Naive B cell (primary cell): ENCODE data around the gene G2E3. TPM values are rescaled to one million over a fixed set of nuclear protein-coding genes. Genes with fewer than 3 reads are reported as not detected.
"Not testable (repeated sequence)": the region's sequence is repeated elsewhere in the genome, so short reads cannot be mapped to it uniquely, and the experiment has no call there.

Experiments
- ATAC-seq, 2 donors: fragments of 150-1000 bp; cut with Tn5 transposase; 2 replicates each; pipeline ENCODE4 v1.10.0; 2021; ENCODE audit warnings: low read depth in 2 of 2, mild to moderate bottlenecking in 2 of 2, moderate library complexity in 2 of 2
- DNase-seq: peaks from one replicate; pipeline ENCODE4 v3.0.0; 2022
- H3K27ac Mint-ChIP-seq, 6 donors: one replicate each; pipeline ENCODE4 v1.8.0; 2020 to 2022; ENCODE audit warnings: mild to moderate bottlenecking in 6 of 6, mixed read lengths in 6 of 6, moderate library complexity in 5 of 6, inconsistent platforms in 2 of 6
- H3K27me3 Mint-ChIP-seq, 3 donors: one replicate each; pipeline ENCODE4 v1.8.0; 2021 to 2022; ENCODE audit warnings: mixed read lengths in 3 of 3, mild to moderate bottlenecking in 1 of 3
- H3K36me3 Mint-ChIP-seq, 2 donors: one replicate each; pipeline ENCODE4 v1.8.0; 2020 to 2022; ENCODE audit warnings: mixed read lengths in 2 of 2, inconsistent platforms in 1 of 2, mild to moderate bottlenecking in 1 of 2
- H3K4me1 Mint-ChIP-seq, 3 donors: one replicate each; pipeline ENCODE4 v1.8.0; 2020 to 2022; ENCODE audit warnings: mixed read lengths in 3 of 3, inconsistent platforms in 1 of 3, mild to moderate bottlenecking in 1 of 3, moderate library complexity in 1 of 3
- H3K4me3 Mint-ChIP-seq, 8 donors: one replicate each; pipeline ENCODE4 v1.8.0; 2020 to 2022; ENCODE audit warnings: mild to moderate bottlenecking in 8 of 8, mixed read lengths in 8 of 8, moderate library complexity in 8 of 8, inconsistent platforms in 2 of 8
- H3K9me3 Mint-ChIP-seq, 7 donors: one replicate each; pipeline ENCODE4 v1.8.0; 2020 to 2022; ENCODE audit warnings: mixed read lengths in 7 of 7, mild to moderate bottlenecking in 5 of 7, inconsistent platforms in 2 of 7, moderate library complexity in 1 of 7
- polyA plus RNA-seq, 6 donors: library from polyadenylated mRNA; unstranded; fragments of 300-500 nt; fragmentation: Illumina TruSeq; gene quantifications; one replicate each; pipeline ENCODE4 v1.2.3, GENCODE V29; 2021; ENCODE audit warnings: low read depth in 6 of 6

The G2E3 gene
- polyA plus RNA-seq, 6 donors from 2014 or later = 11.8 to 34.6 (median 25.4) TPM

GRCh38 chr14:30623412-30624131 is 64.6 kb downstream of the G2E3 start:
- peak overlapping the region in 4 of 6 donors; percentile 33 to 98 (median 98) for H3K27ac Mint-ChIP-seq
- no peaks in the 10 kb centered on the region for H3K27me3 Mint-ChIP-seq
- DNase-seq = no peak
- H3K36me3 Mint-ChIP-seq = peaks cover 7 to 10% of the 10 kb centered on the region in 2 donors
- peaks cover 32 to 57% (median 33%) of the 10 kb centered on the region in 3 donors for H3K4me1 Mint-ChIP-seq
- no peaks in the 10 kb centered on the region for H3K9me3 Mint-ChIP-seq
- no peak for ATAC-seq
- peak overlapping the region in 7 of 8 donors; percentile 44 to 98 (median 95) for H3K4me3 Mint-ChIP-seq

GRCh38 chr14:30624132-30624423 is 65.1 kb downstream of the G2E3 start:
- H3K27ac Mint-ChIP-seq = peak overlapping the region in 5 of 6 donors; percentile 5 to 73 (median 13)
- H3K9me3 Mint-ChIP-seq = no peaks in the 10 kb centered on the region
- H3K36me3 Mint-ChIP-seq = peaks cover 7 to 10% of the 10 kb centered on the region in 2 donors
- H3K4me3 Mint-ChIP-seq = peak overlapping the region in 6 of 8 donors; percentile 17 to 98 (median 50)
- ATAC-seq = no peak
- peaks cover 32 to 57% (median 33%) of the 10 kb centered on the region in 3 donors for H3K4me1 Mint-ChIP-seq
- no peaks in the 10 kb centered on the region for H3K27me3 Mint-ChIP-seq
- no peak for DNase-seq

DNA sequence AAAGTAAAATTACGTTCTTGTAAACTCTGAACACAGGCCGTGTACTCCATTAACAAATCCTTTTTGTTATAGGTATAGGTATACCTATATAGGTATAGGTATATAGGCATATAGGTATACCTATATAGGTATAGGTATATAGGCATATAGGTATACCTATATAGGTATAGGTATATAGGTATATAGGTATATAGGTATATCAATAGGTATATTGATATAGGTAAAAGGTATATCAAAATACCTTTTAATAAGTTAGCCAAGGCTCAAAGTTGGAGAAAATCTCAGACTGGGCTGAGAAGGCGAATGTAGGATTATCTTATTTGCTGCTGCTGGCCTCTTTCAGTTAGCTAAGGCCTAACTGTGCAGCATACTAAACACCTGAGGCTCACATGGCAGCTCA is 66.6 kb downstream of the G2E3 start:
- H3K4me1 Mint-ChIP-seq = peaks cover 27 to 52% (median 33%) of the 10 kb centered on the region in 3 donors
- H3K36me3 Mint-ChIP-seq = peaks cover 7 to 10% of the 10 kb centered on the region in 2 donors
- H3K27me3 Mint-ChIP-seq = no peaks in the 10 kb centered on the region
- ATAC-seq = no peak
- no peak overlapping the region for H3K4me3 Mint-ChIP-seq
- no peaks in the 10 kb centered on the region for H3K9me3 Mint-ChIP-seq
- no peak for DNase-seq
- H3K27ac Mint-ChIP-seq = no peak overlapping the region

- not testable (repeated sequence) for H3K36me3 Mint-ChIP-seq, ATAC-seq, H3K9me3 Mint-ChIP-seq, H3K27me3 Mint-ChIP-seq, H3K4me3 Mint-ChIP-seq, DNase-seq
- H3K4me1 Mint-ChIP-seq = peaks cover 10 to 25% (median 17%) of the 10 kb centered on the region in 3 donors
- peak overlapping the region in 1 of 6 donors; percentile 18 for H3K27ac Mint-ChIP-seq
These were observed 70.5 kb downstream of the G2E3 start for GRCh38 chr14:30629432-30629831.

- Mint-ChIP-seq H3K9me3 (no peaks in the 10 kb centered on the region), H3K4me1 (peaks cover 5 to 17% (median 10%) of the 10 kb centered on the region in 3 donors), H3K36me3 (peaks cover 5 to 7% of the 10 kb centered on the region in 2 donors), H3K27me3 (no peaks in the 10 kb centered on the region), H3K4me3 (no peak overlapping the region), H3K27ac (no peak overlapping the region)
- DNase-seq = no peak
- no peak for ATAC-seq
These were observed 71.3 kb downstream of the G2E3 start for GRCh38 chr14:30630248-30630647.

GRCh38 chr14:30632730-30633129 is 73.8 kb downstream of the G2E3 start:
- H3K27ac Mint-ChIP-seq = peak overlapping the region in 1 of 6 donors; percentile 30
- no peaks in the 10 kb centered on the region for H3K9me3 Mint-ChIP-seq
- H3K4me1 Mint-ChIP-seq = peaks cover 5 to 10% (median 5%) of the 10 kb centered on the region in 3 donors
- H3K27me3 Mint-ChIP-seq = no peaks in the 10 kb centered on the region
- ATAC-seq = no peak
- no peak overlapping the region for H3K4me3 Mint-ChIP-seq
- DNase-seq = no peak
- H3K36me3 Mint-ChIP-seq = peaks cover 4 to 15% of the 10 kb centered on the region in 2 donors

DNA sequence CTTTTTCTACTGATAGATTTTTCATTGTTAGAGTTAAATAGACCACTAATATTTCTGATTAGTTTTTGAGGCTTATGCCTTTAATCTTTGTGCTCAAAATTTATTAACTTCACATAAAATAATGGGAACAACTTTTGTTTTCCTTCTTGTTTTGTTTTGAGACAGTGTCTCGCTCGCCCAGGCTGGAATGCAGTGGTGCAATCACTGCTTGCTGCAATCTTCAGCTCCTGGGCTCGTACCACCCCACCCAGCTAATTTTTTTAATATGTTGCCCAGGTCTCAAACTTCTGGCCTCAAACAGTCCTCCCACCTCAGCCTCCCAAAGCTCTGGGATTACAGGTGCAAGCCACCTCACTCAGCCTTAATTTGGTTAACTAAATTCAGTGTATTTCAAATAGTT is 80.0 kb downstream of the G2E3 start:
- DNase-seq = no peak
- peaks cover 0 to 3% (median 0%) of the 10 kb centered on the region in 3 donors for H3K4me1 Mint-ChIP-seq
- peak overlapping the region in 2 of 6 donors; percentile 33 to 59 for H3K27ac Mint-ChIP-seq
- peaks cover 10 to 20% of the 10 kb centered on the region in 2 donors for H3K36me3 Mint-ChIP-seq
- H3K9me3 Mint-ChIP-seq = peaks cover 0 to 1% (median 0%) of the 10 kb centered on the region in 7 donors
- no peak for ATAC-seq
- no peak overlapping the region for H3K4me3 Mint-ChIP-seq
- H3K27me3 Mint-ChIP-seq = no peaks in the 10 kb centered on the region

- Mint-ChIP-seq H3K4me1 (peaks cover 0 to 5% (median 0%) of the 10 kb centered on the region in 3 donors), H3K4me3 (no peak overlapping the region), H3K9me3 (peaks cover 4 to 18% (median 10%) of the 10 kb centered on the region in 7 donors), H3K27me3 (no peaks in the 10 kb centered on the region), H3K27ac (no peak overlapping the region), H3K36me3 (peaks cover 31 to 33% of the 10 kb centered on the region in 2 donors)
- ATAC-seq (no peak), DNase-seq (no peak)
These were observed 82.2 kb downstream of the G2E3 start for GRCh38 chr14:30641207-30641606.

GRCh38 chr14:30644462-30644861 is 85.5 kb downstream of the G2E3 start:
- H3K4me1 Mint-ChIP-seq, H3K4me3 Mint-ChIP-seq, ATAC-seq, H3K27me3 Mint-ChIP-seq, DNase-seq: not testable (repeated sequence)
- H3K9me3 Mint-ChIP-seq = peaks cover 4 to 18% (median 10%) of the 10 kb centered on the region in 7 donors
- peaks cover 30 to 34% of the 10 kb centered on the region in 2 donors for H3K36me3 Mint-ChIP-seq
- H3K27ac Mint-ChIP-seq = peak overlapping the region in 3 of 6 donors; percentile 53 to 70 (median 58)

DNA sequence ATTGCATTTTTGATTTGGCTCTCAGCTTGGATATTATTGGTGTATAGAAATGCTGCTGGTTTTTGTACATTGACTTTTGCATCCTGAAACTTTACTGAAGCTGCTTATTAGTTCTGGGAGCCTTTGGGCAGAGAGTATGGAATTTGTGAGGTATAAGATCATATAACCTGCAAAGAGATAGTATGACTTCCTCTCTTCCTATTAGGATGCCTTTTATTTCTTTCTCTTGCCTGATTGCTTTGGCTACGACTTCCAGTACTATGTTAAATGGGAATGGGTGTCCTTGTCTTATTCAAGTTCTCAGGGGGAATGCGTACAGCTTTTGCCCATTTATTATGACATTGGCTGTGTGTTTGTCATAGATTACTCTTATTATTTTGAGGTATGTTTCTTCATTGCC is 86.6 kb downstream of the G2E3 start:
- peak overlapping the region in 3 of 6 donors; percentile 55 to 70 (median 57) for H3K27ac Mint-ChIP-seq
- ATAC-seq (no peak), DNase-seq (no peak)
- H3K4me1 Mint-ChIP-seq = peaks cover 0 to 5% (median 0%) of the 10 kb centered on the region in 3 donors
- peaks cover 32 to 34% of the 10 kb centered on the region in 2 donors for H3K36me3 Mint-ChIP-seq
- no peak overlapping the region for H3K4me3 Mint-ChIP-seq
- H3K27me3 Mint-ChIP-seq = no peaks in the 10 kb centered on the region
- peaks cover 4 to 18% (median 10%) of the 10 kb centered on the region in 7 donors for H3K9me3 Mint-ChIP-seq

- peaks cover 0 to 5% (median 0%) of the 10 kb centered on the region in 3 donors for H3K4me1 Mint-ChIP-seq
- H3K36me3 Mint-ChIP-seq = peaks cover 32 to 46% of the 10 kb centered on the region in 2 donors
- H3K9me3 Mint-ChIP-seq = peaks cover 4 to 18% (median 10%) of the 10 kb centered on the region in 7 donors
- no peak for DNase-seq
- H3K27ac Mint-ChIP-seq = no peak overlapping the region
- no peak for ATAC-seq
- no peak overlapping the region for H3K4me3 Mint-ChIP-seq
- no peaks in the 10 kb centered on the region for H3K27me3 Mint-ChIP-seq
These were observed 89.5 kb downstream of the G2E3 start for GRCh38 chr14:30648471-30648870.

DNA sequence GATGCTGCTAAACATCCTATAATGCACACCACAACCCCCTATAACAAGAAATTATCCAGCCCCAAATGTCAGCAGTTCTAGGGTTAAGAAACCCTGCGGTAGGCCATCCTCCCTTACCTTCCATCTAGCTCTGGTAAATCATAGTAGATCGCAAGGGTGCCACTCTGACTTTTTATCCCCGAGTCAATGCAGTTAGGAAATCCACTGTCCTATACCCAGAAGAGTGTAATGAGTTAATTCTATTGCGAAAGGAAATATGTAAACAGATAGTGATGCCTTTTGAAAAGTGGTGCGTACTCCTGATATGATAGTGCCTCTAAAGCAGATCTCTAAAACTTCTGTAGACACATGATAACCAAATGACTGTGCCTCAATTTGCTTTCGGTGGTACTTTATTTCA is 93.0 kb downstream of the G2E3 start:
- no peak for ATAC-seq
- Mint-ChIP-seq H3K36me3 (peaks cover 5 to 24% of the 10 kb centered on the region in 2 donors), H3K9me3 (no peaks in the 10 kb centered on the region), H3K27ac (no peak overlapping the region), H3K4me1 (no peaks in the 10 kb centered on the region), H3K4me3 (no peak overlapping the region), H3K27me3 (no peaks in the 10 kb centered on the region)
- DNase-seq = no peak

DNA sequence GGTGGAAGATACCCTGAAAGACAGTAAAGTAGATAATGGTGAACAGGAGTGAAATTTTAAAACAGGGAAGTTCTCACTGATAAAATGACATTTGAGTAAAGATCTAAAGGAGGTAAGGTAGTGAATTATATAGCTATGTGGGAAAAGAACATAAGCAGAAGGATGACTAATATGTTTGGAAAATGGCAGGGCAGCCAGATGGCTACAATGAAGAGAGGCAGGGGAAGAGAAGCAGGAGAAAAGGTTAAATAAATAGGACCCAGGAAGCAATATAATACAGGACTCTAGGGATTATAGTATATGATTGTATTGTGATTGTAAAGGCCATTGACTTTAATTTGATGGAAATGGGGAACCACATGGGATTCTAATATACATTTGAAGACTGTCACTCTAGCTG is 96.2 kb downstream of the G2E3 start:
- DNase-seq (no peak), ATAC-seq (no peak)
- no peaks in the 10 kb centered on the region for H3K27me3 Mint-ChIP-seq
- no peak overlapping the region for H3K27ac Mint-ChIP-seq
- H3K4me3 Mint-ChIP-seq = no peak overlapping the region
- H3K9me3 Mint-ChIP-seq = no peaks in the 10 kb centered on the region
- peaks cover 5 to 19% of the 10 kb centered on the region in 2 donors for H3K36me3 Mint-ChIP-seq
- H3K4me1 Mint-ChIP-seq = no peaks in the 10 kb centered on the region

DNA sequence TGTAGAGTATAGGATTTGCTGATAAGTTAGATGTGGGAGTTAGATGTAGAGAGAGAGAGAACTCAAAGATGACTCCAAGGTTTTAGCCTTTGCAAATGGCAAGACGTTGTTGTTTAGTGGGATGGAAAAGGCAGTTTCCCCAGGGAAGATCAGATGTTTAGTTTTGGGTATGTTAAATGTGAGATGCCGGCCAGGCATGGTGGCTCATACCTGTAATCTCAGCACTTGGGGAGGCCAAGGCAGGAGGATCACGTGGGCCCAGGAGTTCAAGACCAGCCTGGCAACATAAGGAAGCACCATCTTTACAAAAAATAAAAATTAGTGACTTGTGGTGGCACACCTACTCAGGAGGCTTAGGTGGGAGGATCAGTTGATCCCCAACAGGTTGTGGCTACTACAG is 96.7 kb downstream of the G2E3 start:
- Mint-ChIP-seq H3K4me1 (no peaks in the 10 kb centered on the region), H3K4me3 (no peak overlapping the region), H3K9me3 (no peaks in the 10 kb centered on the region), H3K27ac (no peak overlapping the region), H3K36me3 (peaks cover 5 to 16% of the 10 kb centered on the region in 2 donors), H3K27me3 (no peaks in the 10 kb centered on the region)
- DNase-seq (no peak), ATAC-seq (no peak)
